WI38 (cell line): Measurements from ENCODE around the gene COMP.
"Not testable (repeated sequence)": the region's sequence is repeated elsewhere in the genome, so short reads cannot be mapped to it uniquely, and the experiment has no call there.

Source experiments
- H3K4me3 ChIP-seq: 2 replicates; pipeline ENCODE4 v1.5.1; 2011; ENCODE audit warnings: low read depth, mild to moderate bottlenecking, control low read depth, low read length
- CTCF ChIP-seq: IDR thresholded peaks from 2 replicates; pipeline ENCODE4 v1.5.1; 2012; ENCODE audit warnings: low read depth, mild to moderate bottlenecking, control low read depth, low read length

Gene COMP

GRCh38 chr19:18814063-18814462 lies 23.0 kb upstream of the COMP start:
- H3K4me3 ChIP-seq = no peak overlapping the region
- no peak for TF ChIP-seq CTCF

GRCh38 chr19:18811638-18812037 lies 20.5 kb upstream of the COMP start:
- H3K4me3 ChIP-seq = not testable (repeated sequence)

GRCh38 chr19:18809149-18809868 lies 18.2 kb upstream of the COMP start:
- H3K4me3 ChIP-seq = no peak overlapping the region
- no peak for TF ChIP-seq CTCF

- no peak overlapping the region for H3K4me3 ChIP-seq
- TF ChIP-seq CTCF = no peak
These were observed 16.8 kb upstream of the COMP start for GRCh38 chr19:18807861-18808331.

- no peak for TF ChIP-seq CTCF
- no peak overlapping the region for H3K4me3 ChIP-seq
These were observed 13.5 kb upstream of the COMP start for GRCh38 chr19:18804643-18805042.

GRCh38 chr19:18804139-18804601 lies 13.1 kb upstream of the COMP start:
- no peak for TF ChIP-seq CTCF
- H3K4me3 ChIP-seq = no peak overlapping the region

GRCh38 chr19:18803550-18804138 lies 12.5 kb upstream of the COMP start:
- TF ChIP-seq CTCF = no peak

More at GRCh38 chr19:18803550-18804138, 12.5 kb upstream of the COMP start:
- no peak overlapping the region for H3K4me3 ChIP-seq
